A549 (cell line): Measurements from ENCODE around the gene UPF2. TPM values are rescaled to one million over a fixed set of nuclear protein-coding genes. Genes with fewer than 3 reads are reported as not detected.
A peak's percentile ranks its signal among the peaks of the same experiment; 100 is the strongest.
"Not testable (repeated sequence)": the region's sequence is repeated elsewhere in the genome, so short reads cannot be mapped to it uniquely, and the experiment has no call there.

Experiments
- ATAC-seq, 2 experiments: fragments of 200-7000 bp in 1 of 2; fragments of >200 bp in 1 of 2; cut with Nextera tagmentation in 1 of 2; cut with Tn5 transposase in 1 of 2; 3 replicates each; pipeline versions ENCODE4 v1.8.0 to v1.9.1; 2018 to 2020; ENCODE audit warnings: mild to moderate bottlenecking in 1 of 2, moderate library complexity in 1 of 2
- CTCF ChIA-PET: fragments of 300-600 bp; sonication (Branson Sonifier 250); formaldehyde crosslinking; extraction: SDS; loops from one replicate; lab custom pipeline; 2021; ENCODE audit warnings: antibody characterized with exemption, inconsistent platforms; lab: Yijun Ruan, JAX
- POLR2A ChIA-PET: fragments of 350-600 bp; formaldehyde crosslinking; extraction: SDS; loops from one replicate; lab custom pipeline; 2021; ENCODE audit warnings: antibody characterized with exemption, inconsistent platforms; lab: Yijun Ruan, JAX
- DNase-seq, 2 experiments: peaks; one replicate each; pipeline versions ENCODE4 v3.0.0 to v3.0.0-alpha.2; 2011 to 2016; ENCODE audit warnings: low read depth in 1 of 2, low spot score in 1 of 2
- FAIRE-seq: peaks from 2 replicates; lab custom pipeline; 2011; peaks lifted over from hg19 to GRCh38; lab: Jason Lieb, UNC
- H3K27ac ChIP-seq, 2 experiments: fragments of >200 bp; sonication (Bioruptor Twin); formaldehyde crosslinking; 3 replicates each; pipeline ENCODE4 v1.5.1; 2016 to 2017
- H3K4me1 ChIP-seq: fragments of >200 bp; sonication (Bioruptor Twin); formaldehyde crosslinking; 3 replicates; pipeline ENCODE4 v1.6.1; 2016
- H3K4me2 ChIP-seq: fragments of >200 bp; sonication (Bioruptor Twin); formaldehyde crosslinking; 3 replicates; pipeline ENCODE4 v1.6.1; 2016
- H3K4me3 ChIP-seq: fragments of >200 bp; sonication (Bioruptor Twin); formaldehyde crosslinking; 3 replicates; pipeline ENCODE4 v1.5.1; 2016
- H3K9me3 ChIP-seq: fragments of >200 bp; sonication (Bioruptor Twin); formaldehyde crosslinking; 3 replicates; pipeline ENCODE4 v1.6.1; 2016
- ATOH8 ChIP-seq: fragments of 250-450 bp; sonication (Bioruptor Pico); IDR thresholded peaks from 2 replicates; pipeline ENCODE4 v1.5.0; 2020; ENCODE audit warnings: low read depth, mild to moderate bottlenecking, moderate library complexity
- BHLHE40 ChIP-seq: IDR thresholded peaks from 2 replicates; pipeline ENCODE4 v1.6.1; 2012; ENCODE audit warnings: low read depth, low read length, inconsistent platforms
- CEBPB ChIP-seq, 2 experiments: fragments of >200 bp in 1 of 2; sonication (Bioruptor Twin) in 1 of 2; formaldehyde crosslinking in 1 of 2; IDR thresholded peaks; 2 replicates each; pipeline ENCODE4 v1.6.1; 2012 to 2016
- CHD2 ChIP-seq: fragments of 150-350 bp; IDR thresholded peaks from 2 replicates; pipeline ENCODE4 v1.6.1; 2014; ENCODE audit warnings: low read length; ENCODE audit not compliant: partially characterized antibody
- CHD4 ChIP-seq: fragments of 200-600 bp; sonication (generic); IDR thresholded peaks from 2 replicates; pipeline ENCODE4 v1.6.1; 2016; ENCODE audit warnings: antibody characterized with exemption, mild to moderate bottlenecking, borderline replicate concordance
- EHMT2 ChIP-seq: fragments of 200-600 bp; sonication (generic); IDR thresholded peaks from 2 replicates; pipeline ENCODE4 v1.6.1; 2016; ENCODE audit warnings: antibody characterized with exemption, low read depth, mild to moderate bottlenecking, moderate library complexity
- EP300 ChIP-seq, 2 experiments: fragments of >200 bp; sonication (Bioruptor Twin); formaldehyde crosslinking; IDR thresholded peaks; 2 replicates in 1 of 2; 3 replicates in 1 of 2; pipeline ENCODE4 v1.6.1; 2016 to 2017
- FOSB ChIP-seq: fragments of 250-450 bp; sonication (Bioruptor Pico); IDR thresholded peaks from 2 replicates; pipeline ENCODE4 v1.5.0; 2020; ENCODE audit warnings: mild to moderate bottlenecking, moderate library complexity
- FOSL2 ChIP-seq, 2 experiments: fragments of 450-650 bp in 1 of 2; fragments of >200 bp in 1 of 2; sonication (Bioruptor Twin) in 1 of 2; formaldehyde crosslinking; IDR thresholded peaks; 2 replicates each; pipeline versions ENCODE4 v1.5.0 to v1.6.1; 2016 to 2020; ENCODE audit warnings: mild to moderate bottlenecking in 1 of 2, moderate library complexity in 1 of 2
- HES2 ChIP-seq: fragments of >200 bp; sonication (Bioruptor Twin); formaldehyde crosslinking; IDR thresholded peaks from 2 replicates; pipeline ENCODE4 v1.6.1; 2016
- HOXA7 ChIP-seq: fragments of 250-450 bp; sonication (Bioruptor Pico); IDR thresholded peaks from 2 replicates; pipeline ENCODE4 v1.5.0; 2020; ENCODE audit warnings: mild to moderate bottlenecking, moderate library complexity
- JUN ChIP-seq, 2 experiments: fragments of >200 bp; sonication (Bioruptor Twin); formaldehyde crosslinking; IDR thresholded peaks; 2 replicates in 1 of 2; 3 replicates in 1 of 2; pipeline ENCODE4 v1.6.1; 2016 to 2017
- JUNB ChIP-seq: fragments of >200 bp; sonication (Bioruptor Twin); formaldehyde crosslinking; IDR thresholded peaks from 2 replicates; pipeline ENCODE4 v1.6.1; 2016
- KDM1A ChIP-seq: fragments of 200-600 bp; sonication (generic); IDR thresholded peaks from 2 replicates; pipeline ENCODE4 v1.6.1; 2016; ENCODE audit warnings: low read depth, mild to moderate bottlenecking
- KDM5A ChIP-seq: fragments of 200-600 bp; sonication (generic); IDR thresholded peaks from 2 replicates; pipeline ENCODE4 v1.6.1; 2016; ENCODE audit warnings: antibody characterized with exemption, mild to moderate bottlenecking
- MAFK ChIP-seq: fragments of 450-650 bp; IDR thresholded peaks from 2 replicates; pipeline ENCODE4 v1.6.1; 2014; ENCODE audit not compliant: partially characterized antibody
- MAX ChIP-seq: IDR thresholded peaks from 2 replicates; pipeline ENCODE4 v1.6.1; 2012
- NPAS2 ChIP-seq: fragments of 250-450 bp; sonication (Bioruptor Pico); IDR thresholded peaks from 2 replicates; pipeline ENCODE4 v1.8.0; 2022; ENCODE audit warnings: mild to moderate bottlenecking, moderate library complexity, borderline replicate concordance
- RAD21 ChIP-seq, 2 experiments: fragments of >200 bp in 1 of 2; sonication (Bioruptor Twin) in 1 of 2; formaldehyde crosslinking in 1 of 2; IDR thresholded peaks in 1 of 2; conservative IDR thresholded peaks in 1 of 2; 2 replicates in 1 of 2; 3 replicates in 1 of 2; pipeline ENCODE4 v1.6.1; 2012 to 2018; ENCODE audit warnings: inconsistent platforms in 1 of 2
- SREBF2 ChIP-seq: fragments of 450-650 bp; IDR thresholded peaks from 2 replicates; pipeline ENCODE4 v1.6.1; 2014; ENCODE audit warnings: mild to moderate bottlenecking, moderate library complexity
- TFCP2L1 ChIP-seq: fragments of 250-450 bp; sonication (Bioruptor Pico); IDR thresholded peaks from 2 replicates; pipeline ENCODE4 v1.5.0; 2021; ENCODE audit warnings: mild to moderate bottlenecking
- TP53 ChIP-seq: fragments of 250-450 bp; sonication (Bioruptor Pico); IDR thresholded peaks from 2 replicates; pipeline ENCODE4 v1.5.0; 2021; ENCODE audit warnings: mild to moderate bottlenecking, moderate library complexity
- ZFP36 ChIP-seq: fragments of 450-650 bp; IDR thresholded peaks from 2 replicates; pipeline ENCODE4 v1.6.1; 2014; ENCODE audit warnings: borderline replicate concordance; ENCODE audit not compliant: partially characterized antibody
- ZNF302 ChIP-seq: fragments of 250-450 bp; sonication (Bioruptor Pico); IDR thresholded peaks from 2 replicates; pipeline ENCODE4 v1.9.0; 2021; ENCODE audit warnings: inconsistent platforms, mild to moderate bottlenecking, moderate library complexity
- WGBS: methylation state at CpG from one replicate; pipeline ENCODE4 v1.1.6; 2017; ENCODE audit errors: missing lambda C conversion rate; 5-methylcytosine and 5-hydroxymethylcytosine counted together
- polyA plus RNA-seq, 4 experiments: library from polyadenylated mRNA; depleted of rRNA in 3 of 4; stranded (reverse); fragments of >200 nt; fragmentation: RNase III in 1 of 4; extraction: RNeasy Plus Mini Kit Qiagen cat#74134 plus additional on column Dnase treatment in 1 of 4; gene quantifications; 2 replicates in 3 of 4; 3 replicates in 1 of 4; pipeline ENCODE4 v1.2.3, GENCODE V29; 2011 to 2017
- TF ChIP-seq, protein P1 (sequence below): fragments of >200 bp; sonication (Bioruptor Twin); formaldehyde crosslinking; IDR thresholded peaks from 3 replicates; pipeline ENCODE4 v1.5.1; 2016
- TF ChIP-seq, protein P2 (sequence below): IDR thresholded peaks from 2 replicates; pipeline ENCODE4 v1.6.1; 2012
- TF ChIP-seq, protein P3 (sequence below): IDR thresholded peaks from 2 replicates; pipeline ENCODE4 v1.6.1; 2012; ENCODE audit warnings: low read depth, borderline replicate concordance

The UPF2 gene
- polyA plus RNA-seq, 2 of the 4 experiments (the other 2 are of a cell fraction) = 16.5 to 21.6 TPM

DNA sequence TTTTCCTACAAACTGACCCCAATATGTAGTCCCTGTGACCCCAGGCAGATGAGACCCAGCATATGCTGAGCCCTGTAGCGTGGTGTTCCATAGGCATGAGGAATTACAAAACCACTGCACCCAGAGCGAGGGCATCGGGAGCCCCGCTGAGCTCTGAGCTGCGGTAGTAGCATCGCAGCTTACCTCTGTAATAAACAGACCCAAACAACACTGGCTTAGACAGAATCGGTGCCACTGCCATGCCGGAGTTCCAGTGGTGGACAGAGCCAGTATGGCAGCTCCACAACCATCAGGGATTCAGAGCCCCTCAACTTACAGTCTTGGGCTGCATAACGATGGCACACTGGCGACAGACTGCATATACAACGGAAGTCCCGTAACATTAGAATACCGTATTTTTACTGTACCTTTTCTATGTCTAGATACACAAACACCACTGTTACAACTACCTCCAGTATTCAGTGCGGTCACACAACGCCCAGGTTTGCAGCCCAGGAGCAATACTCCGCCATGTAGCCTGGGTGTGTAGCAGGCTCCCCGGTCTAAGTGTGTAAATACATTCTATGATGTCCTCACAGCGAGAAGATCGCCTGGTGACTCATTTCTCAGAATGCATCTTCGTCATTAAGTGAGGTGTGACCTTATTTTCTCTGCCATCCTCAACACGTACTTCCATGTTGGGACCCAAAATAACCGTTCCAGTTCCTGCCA lies 150.7 kb downstream of the UPF2 start:
- peaks cover 5% of the 10 kb centered on the region; the same call in 2 of the 3 replicates for H3K4me1 ChIP-seq
- FAIRE-seq (no peak), DNase-seq (no peak), ATAC-seq (no peak)
- no peak overlapping the region for H3K4me3 ChIP-seq
- no peak overlapping the region for H3K4me2 ChIP-seq
- CTCF ChIA-PET = interaction anchor here (0.5 to 1.0 kb wide), 2 partner anchors 9 to 232 kb away, joined by 3 read pairs; no protein-coding TSS in a partner anchor
- no peak overlapping the region for H3K27ac ChIP-seq
- H3K9me3 ChIP-seq = no peaks in the 10 kb centered on the region
- no peak for TF ChIP-seq JUNB
- TF ChIP-seq HES2 = no peak
- TF ChIP-seq FOSL2 (IDR thresholded peaks at IDR 0.05) = no peak
- no peak for TF ChIP-seq FOSL2 (CRISPR knock-in tag; IDR thresholded peaks at IDR 0.05)
- TF ChIP-seq ATOH8 (CRISPR knock-in tag) = no peak
- TF ChIP-seq, protein P1, sequence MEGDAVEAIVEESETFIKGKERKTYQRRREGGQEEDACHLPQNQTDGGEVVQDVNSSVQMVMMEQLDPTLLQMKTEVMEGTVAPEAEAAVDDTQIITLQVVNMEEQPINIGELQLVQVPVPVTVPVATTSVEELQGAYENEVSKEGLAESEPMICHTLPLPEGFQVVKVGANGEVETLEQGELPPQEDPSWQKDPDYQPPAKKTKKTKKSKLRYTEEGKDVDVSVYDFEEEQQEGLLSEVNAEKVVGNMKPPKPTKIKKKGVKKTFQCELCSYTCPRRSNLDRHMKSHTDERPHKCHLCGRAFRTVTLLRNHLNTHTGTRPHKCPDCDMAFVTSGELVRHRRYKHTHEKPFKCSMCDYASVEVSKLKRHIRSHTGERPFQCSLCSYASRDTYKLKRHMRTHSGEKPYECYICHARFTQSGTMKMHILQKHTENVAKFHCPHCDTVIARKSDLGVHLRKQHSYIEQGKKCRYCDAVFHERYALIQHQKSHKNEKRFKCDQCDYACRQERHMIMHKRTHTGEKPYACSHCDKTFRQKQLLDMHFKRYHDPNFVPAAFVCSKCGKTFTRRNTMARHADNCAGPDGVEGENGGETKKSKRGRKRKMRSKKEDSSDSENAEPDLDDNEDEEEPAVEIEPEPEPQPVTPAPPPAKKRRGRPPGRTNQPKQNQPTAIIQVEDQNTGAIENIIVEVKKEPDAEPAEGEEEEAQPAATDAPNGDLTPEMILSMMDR = no peak
- TF ChIP-seq NPAS2 (CRISPR knock-in tag) = no peak
- TF ChIP-seq SREBF2 = no peak
- no peak for TF ChIP-seq RAD21 (conservative IDR thresholded peaks at IDR 0.05 in 1 of 2, IDR thresholded peaks at IDR 0.05 in 1 of 2)
- no peak for TF ChIP-seq EHMT2
- TF ChIP-seq TFCP2L1 (CRISPR knock-in tag) = no peak
- TF ChIP-seq MAFK = no peak
- WGBS = 89% methylated on average over 22 of the region's 22 CpGs
- POLR2A ChIA-PET = interaction anchor here (1.1 kb wide), 1 partner anchor 11 kb away, joined by 7 read pairs; no protein-coding TSS in a partner anchor

DNA sequence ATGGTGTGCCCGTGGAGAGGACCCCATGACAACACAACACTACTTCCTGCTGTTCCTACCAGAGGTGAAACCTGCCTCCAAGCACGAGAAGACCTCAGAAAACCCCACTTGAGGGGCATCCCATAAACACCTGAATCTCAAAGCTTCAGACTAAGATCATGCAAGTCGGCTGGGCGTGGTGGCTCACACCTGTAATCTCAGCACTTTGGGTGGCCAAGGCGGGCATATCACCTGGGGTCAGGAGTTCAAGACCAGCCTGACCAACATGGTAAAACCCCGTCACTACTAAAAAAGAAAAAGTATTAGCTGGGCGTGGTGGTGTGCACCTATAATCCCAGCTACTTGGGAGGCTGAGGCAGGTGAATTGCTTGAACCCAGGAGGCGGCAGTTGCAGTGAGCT lies 153.3 kb downstream of the UPF2 start:
- H3K27ac ChIP-seq, FAIRE-seq, CTCF ChIA-PET, ATAC-seq, DNase-seq, POLR2A ChIA-PET, H3K9me3 ChIP-seq, H3K4me3 ChIP-seq, H3K4me2 ChIP-seq: not testable (repeated sequence)
- peaks cover 11% of the 10 kb centered on the region for H3K4me1 ChIP-seq
- WGBS = 82% methylated on average over 8 of the region's 8 CpGs

GRCh38 chr10:11887381-11888227 lies 155.0 kb downstream of the UPF2 start:
- H3K4me3 ChIP-seq = no peak overlapping the region
- TF ChIP-seq JUN (IDR thresholded peaks at IDR 0.05) = no peak
- no peak for TF ChIP-seq KDM1A
- no peak for TF ChIP-seq HOXA7 (CRISPR knock-in tag)
- no peak for TF ChIP-seq FOSB (CRISPR knock-in tag)
- no peak for TF ChIP-seq BHLHE40
- no peak for TF ChIP-seq ZNF302 (CRISPR knock-in tag)
- TF ChIP-seq, protein P2, sequence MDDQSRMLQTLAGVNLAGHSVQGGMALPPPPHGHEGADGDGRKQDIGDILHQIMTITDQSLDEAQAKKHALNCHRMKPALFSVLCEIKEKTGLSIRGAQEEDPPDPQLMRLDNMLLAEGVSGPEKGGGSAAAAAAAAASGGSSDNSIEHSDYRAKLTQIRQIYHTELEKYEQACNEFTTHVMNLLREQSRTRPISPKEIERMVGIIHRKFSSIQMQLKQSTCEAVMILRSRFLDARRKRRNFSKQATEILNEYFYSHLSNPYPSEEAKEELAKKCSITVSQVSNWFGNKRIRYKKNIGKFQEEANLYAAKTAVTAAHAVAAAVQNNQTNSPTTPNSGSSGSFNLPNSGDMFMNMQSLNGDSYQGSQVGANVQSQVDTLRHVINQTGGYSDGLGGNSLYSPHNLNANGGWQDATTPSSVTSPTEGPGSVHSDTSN = no peak
- TF ChIP-seq CHD4 = no peak
- TF ChIP-seq MAX = no peak
- no peak for TF ChIP-seq MAFK
- no peak for TF ChIP-seq ZFP36
- no peak for TF ChIP-seq TP53 (CRISPR knock-in tag)
- TF ChIP-seq KDM5A = no peak
- TF ChIP-seq CEBPB (IDR thresholded peaks at IDR 0.05) = no peak
- TF ChIP-seq, protein P3, sequence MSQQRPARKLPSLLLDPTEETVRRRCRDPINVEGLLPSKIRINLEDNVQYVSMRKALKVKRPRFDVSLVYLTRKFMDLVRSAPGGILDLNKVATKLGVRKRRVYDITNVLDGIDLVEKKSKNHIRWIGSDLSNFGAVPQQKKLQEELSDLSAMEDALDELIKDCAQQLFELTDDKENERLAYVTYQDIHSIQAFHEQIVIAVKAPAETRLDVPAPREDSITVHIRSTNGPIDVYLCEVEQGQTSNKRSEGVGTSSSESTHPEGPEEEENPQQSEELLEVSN = no peak
- no peak for TF ChIP-seq EP300 (IDR thresholded peaks at IDR 0.05)
- no peak for TF ChIP-seq CHD2
- CTCF ChIA-PET = interaction anchor here (1.3 to 1.5 kb wide), 3 partner anchors 10 to 22 kb away, joined by 4 read pairs; no protein-coding TSS in a partner anchor
- DNase-seq = no peak
- FAIRE-seq = no peak
- ATAC-seq = no peak; a peak in 1 of 6 replicates
- peak overlapping the region; percentile 31 to 61; a peak in 4 of 6 replicates for H3K27ac ChIP-seq
- WGBS = 87% methylated on average over 16 of the region's 16 CpGs
- POLR2A ChIA-PET = no interaction called here
- H3K4me2 ChIP-seq = peak overlapping the region; percentile 34; the same call in 1 of the 3 replicates
- peaks cover 12% of the 10 kb centered on the region for H3K4me1 ChIP-seq
- no peaks in the 10 kb centered on the region for H3K9me3 ChIP-seq
